Fibroblast of the aortic adventitia (primary cell): ENCODE data around the gene ZKSCAN8. TPM values are rescaled to one million over a fixed set of nuclear protein-coding genes. Genes with fewer than 3 reads are reported as not detected.
"Not testable (repeated sequence)": the region's sequence is repeated elsewhere in the genome, so short reads cannot be mapped to it uniquely, and the experiment has no call there.

Experiments
- DNase-seq: peaks from one replicate; pipeline ENCODE4 v3.0.0-alpha.2; 2010; ENCODE audit warnings: low read depth
- H3K4me3 ChIP-seq: 2 replicates; pipeline ENCODE4 v1.5.1; 2011; ENCODE audit warnings: low read depth, mild to moderate bottlenecking, control low read depth, low read length, moderate library complexity
- CTCF ChIP-seq: IDR thresholded peaks from 2 replicates; pipeline ENCODE4 v1.5.1; 2011; ENCODE audit warnings: mild to moderate bottlenecking, low read length, control low read depth, inconsistent platforms; ENCODE audit not compliant: insufficient read depth
- total RNA-seq: library from RNA; depleted of rRNA; stranded (reverse); fragments of >200 nt; gene quantifications from 2 replicates; pipeline ENCODE4 v1.2.3, GENCODE V29; 2012; ENCODE audit warnings: low replicate concordance

Gene ZKSCAN8
- 16.4 and 21.2 TPM in 2 replicates for total RNA-seq

GRCh38 chr6:28141500-28142329, at the start of gene ZKSCAN8:
Gene ZKSCAN8, plus strand, starts transcription at chr6:28141883. Its CDS starts 6,525 bp downstream, at chr6:28148408.
- peak within 1 kb of the TSS; percentile 98 for H3K4me3 ChIP-seq
- peak; percentile 89 for DNase-seq
- TF ChIP-seq CTCF: no peak

GRCh38 chr6:28102222-28102621, 39.5 kb upstream of the ZKSCAN8 start:
- not testable (repeated sequence) for DNase-seq, H3K4me3 ChIP-seq

GRCh38 chr6:28102699-28103098, 39.0 kb upstream of the ZKSCAN8 start:
- not testable (repeated sequence) for H3K4me3 ChIP-seq, DNase-seq

- peak; percentile 82 for TF ChIP-seq CTCF
- H3K4me3 ChIP-seq: peak overlapping the region; percentile 80
- peak; percentile 73 for DNase-seq
These were observed 37.1 kb upstream of the ZKSCAN8 start for GRCh38 chr6:28104392-28105244.

GRCh38 chr6:28105245-28105639, 36.4 kb upstream of the ZKSCAN8 start:
- peak overlapping the region; percentile 80 for H3K4me3 ChIP-seq
- no peak for TF ChIP-seq CTCF
- DNase-seq: peak; percentile 10

- DNase-seq: no peak
- no peak overlapping the region for H3K4me3 ChIP-seq
- no peak for TF ChIP-seq CTCF
These were observed 34.2 kb upstream of the ZKSCAN8 start for GRCh38 chr6:28107506-28107905.

- H3K4me3 ChIP-seq: no peak overlapping the region
These were observed 29.7 kb upstream of the ZKSCAN8 start for GRCh38 chr6:28111964-28112363.

More at GRCh38 chr6:28111964-28112363, 29.7 kb upstream of the ZKSCAN8 start:
- no peak for DNase-seq
- no peak for TF ChIP-seq CTCF
